Mesenchymal stem cell (in vitro differentiated cells and primary cell): Measurements from ENCODE around the gene CTNNA3. TPM values are rescaled to one million over a fixed set of nuclear protein-coding genes. Genes with fewer than 3 reads are reported as not detected.

Source experiments
- DNase-seq: peaks from one replicate; pipeline ENCODE4 v3.0.0-alpha.2; 2013
- H2AFZ ChIP-seq: one replicate; pipeline ENCODE4 v1.6.1; 2013; ENCODE audit warnings: low read depth, mild to moderate bottlenecking, control low read depth, inconsistent platforms, low read length, moderate library complexity
- H2AK5ac ChIP-seq: 2 replicates; pipeline ENCODE4 v1.6.1; 2013; ENCODE audit warnings: low read length, moderate library complexity, mild to moderate bottlenecking, inconsistent platforms; ENCODE audit not compliant: severe bottlenecking
- H2BK120ac ChIP-seq: one replicate; pipeline ENCODE4 v1.6.1; 2013; ENCODE audit warnings: low read depth, mild to moderate bottlenecking, inconsistent platforms, low read length, moderate library complexity
- H2BK12ac ChIP-seq, 2 experiments: one replicate each; pipeline ENCODE4 v1.6.1; 2013; ENCODE audit warnings: inconsistent platforms in 2 of 2, low read length in 2 of 2, mild to moderate bottlenecking in 2 of 2, moderate library complexity in 2 of 2, control low read depth in 1 of 2
- H2BK15ac ChIP-seq: one replicate; pipeline ENCODE4 v1.6.1; 2013; ENCODE audit warnings: mild to moderate bottlenecking, low read depth, inconsistent platforms; ENCODE audit not compliant: poor library complexity, severe bottlenecking
- H2BK5ac ChIP-seq: 2 replicates; pipeline ENCODE4 v1.6.1; 2013; ENCODE audit warnings: low read depth, mild to moderate bottlenecking, low read length, control low read depth, inconsistent platforms; ENCODE audit not compliant: poor library complexity, severe bottlenecking
- H3K14ac ChIP-seq, 2 experiments: one replicate each; pipeline ENCODE4 v1.6.1; 2013; ENCODE audit warnings: inconsistent platforms in 2 of 2, low read length in 2 of 2, control low read depth in 1 of 2, mild to moderate bottlenecking in 1 of 2, moderate library complexity in 1 of 2
- H3K18ac ChIP-seq, 2 experiments: one replicate each; pipeline ENCODE4 v1.6.1; 2013; ENCODE audit warnings: inconsistent platforms in 2 of 2, low read length in 2 of 2, control low read depth in 1 of 2, low read depth in 1 of 2, mild to moderate bottlenecking in 1 of 2
- H3K23ac ChIP-seq, 2 experiments: one replicate each; pipeline ENCODE4 v1.6.1; 2013; ENCODE audit warnings: inconsistent platforms in 2 of 2, low read length in 2 of 2, mild to moderate bottlenecking in 2 of 2, moderate library complexity in 2 of 2, control low read depth in 1 of 2
- H3K27ac ChIP-seq: 2 replicates; pipeline ENCODE4 v1.5.1; 2013; ENCODE audit warnings: mild to moderate bottlenecking, moderate library complexity, low read length, control low read depth, inconsistent platforms; ENCODE audit not compliant: poor library complexity, severe bottlenecking
- H3K27me3 ChIP-seq, 2 experiments: 2 replicates each; pipeline versions ENCODE4 v1.6.1 to v1.7.0; 2013; ENCODE audit warnings: low read length in 2 of 2, mild to moderate bottlenecking in 2 of 2, moderate library complexity in 2 of 2, control low read depth in 1 of 2, inconsistent platforms in 1 of 2; ENCODE audit not compliant: control insufficient read depth in 1 of 2, insufficient read depth in 1 of 2
- H3K36me3 ChIP-seq, 2 experiments: 2 replicates each; pipeline versions ENCODE4 v1.6.1 to v1.7.0; 2013; ENCODE audit warnings: low read length in 2 of 2, control low read depth in 1 of 2, inconsistent platforms in 1 of 2, low read depth in 1 of 2, mild to moderate bottlenecking in 1 of 2; ENCODE audit not compliant: insufficient read depth in 2 of 2, control insufficient read depth in 1 of 2
- H3K4ac ChIP-seq, 2 experiments: one replicate each; pipeline ENCODE4 v1.6.1; 2013; ENCODE audit warnings: inconsistent platforms in 2 of 2, low read length in 2 of 2, mild to moderate bottlenecking in 2 of 2, moderate library complexity in 2 of 2, control low read depth in 1 of 2, low read depth in 1 of 2
- H3K4me1 ChIP-seq: 2 replicates; pipeline ENCODE4 v1.6.1; 2013; ENCODE audit warnings: low read depth, low read length, control low read depth; ENCODE audit not compliant: control insufficient read depth, insufficient read depth
- H3K4me2 ChIP-seq: 2 replicates; pipeline ENCODE4 v1.6.1; 2013; ENCODE audit warnings: low read length, mild to moderate bottlenecking, inconsistent platforms; ENCODE audit not compliant: poor library complexity, severe bottlenecking
- H3K4me3 ChIP-seq, 2 experiments: 2 replicates each; pipeline versions ENCODE4 v1.5.1 to v1.7.0; 2013; ENCODE audit warnings: low read length in 2 of 2, mild to moderate bottlenecking in 2 of 2, control low read depth in 1 of 2, low read depth in 1 of 2; ENCODE audit not compliant: insufficient read depth in 1 of 2
- H3K79me1 ChIP-seq: replicated peaks from 2 replicates; pipeline ENCODE4 v1.6.1; 2013; ENCODE audit warnings: mild to moderate bottlenecking, control low read depth, low read length, inconsistent platforms; ENCODE audit not compliant: poor library complexity, severe bottlenecking
- H3K9ac ChIP-seq: 2 replicates; pipeline ENCODE4 v1.7.0; 2013; ENCODE audit warnings: mild to moderate bottlenecking, low read length, moderate library complexity
- H3K9me3 ChIP-seq: 2 replicates; pipeline ENCODE4 v1.7.0; 2013; ENCODE audit warnings: mild to moderate bottlenecking, low read length; ENCODE audit not compliant: control insufficient read depth
- H4K8ac ChIP-seq: one replicate; pipeline ENCODE4 v1.6.1; 2013; ENCODE audit warnings: inconsistent platforms, mild to moderate bottlenecking, low read length, moderate library complexity
- H4K91ac ChIP-seq: one replicate; pipeline ENCODE4 v1.6.1; 2013; ENCODE audit warnings: mild to moderate bottlenecking, low read length, inconsistent platforms
- WGBS: methylation state at CpG from one replicate; pipeline ENCODE4 v1.1.7; 2013; ENCODE audit warnings: mixed read lengths; 5-methylcytosine and 5-hydroxymethylcytosine counted together
- small RNA-seq: library from polyadenylated mRNA; stranded (forward); fragments of <200 nt; extraction: miRNeasy Mini kit (QIAGEN cat#:217004); gene quantifications from one replicate; pipeline ENCODE3, GENCODE V24; 2013; ENCODE audit warnings: low read depth

Gene CTNNA3

GRCh38 chr10:65891073-65891981, 1804.7 kb downstream of the CTNNA3 start:
- no peaks in the 10 kb centered on the region for H3K4me1 ChIP-seq
- no peak overlapping the region for H3K4me3 ChIP-seq
- H3K14ac ChIP-seq = no peak overlapping the region
- no peak overlapping the region for H3K9ac ChIP-seq
- no peaks in the 10 kb centered on the region for H3K79me1 ChIP-seq
- no peaks in the 10 kb centered on the region for H3K27me3 ChIP-seq
- no peak overlapping the region for H3K4ac ChIP-seq
- H2AFZ ChIP-seq = no peak overlapping the region
- no peak overlapping the region for H2BK15ac ChIP-seq
- no peak overlapping the region for H2AK5ac ChIP-seq
- H2BK12ac ChIP-seq = no peak overlapping the region
- no peak overlapping the region for H3K27ac ChIP-seq
- no peak overlapping the region for H2BK5ac ChIP-seq
- H4K8ac ChIP-seq = no peak overlapping the region
- H3K23ac ChIP-seq = no peak overlapping the region
- H3K18ac ChIP-seq = no peak overlapping the region
- H3K4me2 ChIP-seq = no peak overlapping the region
- H3K36me3 ChIP-seq = no peaks in the 10 kb centered on the region
- H4K91ac ChIP-seq = no peak overlapping the region
- peak; percentile 26 for DNase-seq
- peaks cover 10% of the 10 kb centered on the region for H3K9me3 ChIP-seq
- H2BK120ac ChIP-seq = no peak overlapping the region
- WGBS = 0% methylated on average over 1 of the region's 3 CpGs

- Histone ChIP-seq H3K27ac (no peak overlapping the region), H3K4me2 (no peak overlapping the region), H4K91ac (no peak overlapping the region), H3K18ac (no peak overlapping the region), H3K9ac (no peak overlapping the region), H3K4ac (no peak overlapping the region), H2BK12ac (no peak overlapping the region), H2AK5ac (no peak overlapping the region), H2BK5ac (no peak overlapping the region), H3K79me1 (no peaks in the 10 kb centered on the region), H2BK15ac (no peak overlapping the region), H3K4me1 (no peaks in the 10 kb centered on the region), H3K27me3 (no peaks in the 10 kb centered on the region), H4K8ac (no peak overlapping the region), H2BK120ac (no peak overlapping the region), H3K9me3 (peaks cover 5% of the 10 kb centered on the region), H3K36me3 (no peaks in the 10 kb centered on the region), H2AFZ (no peak overlapping the region), H3K4me3 (no peak overlapping the region), H3K23ac (no peak overlapping the region), H3K14ac (no peak overlapping the region)
- DNase-seq = no peak
These were observed 1831.5 kb downstream of the CTNNA3 start for GRCh38 chr10:65864529-65864928.

GRCh38 chr10:65864036-65864435, 1832.0 kb downstream of the CTNNA3 start:
- no peak overlapping the region for H2AK5ac ChIP-seq
- no peak overlapping the region for H2BK120ac ChIP-seq
- no peak overlapping the region for H2BK5ac ChIP-seq
- no peak overlapping the region for H3K9ac ChIP-seq
- no peak overlapping the region for H3K4me2 ChIP-seq
- no peak overlapping the region for H4K8ac ChIP-seq
- no peak overlapping the region for H2BK15ac ChIP-seq
- no peak overlapping the region for H3K4ac ChIP-seq
- no peaks in the 10 kb centered on the region for H3K27me3 ChIP-seq
- H3K79me1 ChIP-seq = no peaks in the 10 kb centered on the region
- H3K18ac ChIP-seq = no peak overlapping the region
- H2BK12ac ChIP-seq = no peak overlapping the region
- H3K4me1 ChIP-seq = no peaks in the 10 kb centered on the region
- H4K91ac ChIP-seq = no peak overlapping the region
- no peak overlapping the region for H2AFZ ChIP-seq
- H3K4me3 ChIP-seq = no peak overlapping the region
- no peak overlapping the region for H3K14ac ChIP-seq
- H3K9me3 ChIP-seq = peaks cover 5% of the 10 kb centered on the region
- no peak overlapping the region for H3K23ac ChIP-seq
- H3K36me3 ChIP-seq = no peaks in the 10 kb centered on the region
- no peak for DNase-seq
- no peak overlapping the region for H3K27ac ChIP-seq

Small RNAs within 50 kb of the gene (small RNA-seq; reads per million reads assigned to genes)
- gene AL607023.1 = not detected
- gene MIR7151 = not detected
